ENCODE data around the gene CYP3A5.

Gene CYP3A5

GRCh38 chr7:99669782-99670181, 10.0 kb downstream of the CYP3A5 start:
- no peaks in the 10 kb centered on the region for H3K9me3 ChIP-seq (replicated peaks; ENCODE audit: insufficient read depth, low read length)
- no peaks in the 10 kb centered on the region for H3K79me2 ChIP-seq (ENCODE audit: low read length)
- no peaks in the 10 kb centered on the region for H3K27me3 ChIP-seq (replicated peaks; ENCODE audit: insufficient read depth, low read length)
- H3K9me2 ChIP-seq (replicated peaks; ENCODE audit: insufficient read depth, low read length) = no peaks in the 10 kb centered on the region
- no peak overlapping the region for H3K4me3 ChIP-seq (ENCODE audit: low read length)
- no peaks in the 10 kb centered on the region for H3F3A ChIP-seq (ENCODE audit: insufficient read depth, low read length)
- H3K27ac ChIP-seq (ENCODE audit: low read length) = no peak overlapping the region
- no peaks in the 10 kb centered on the region for H4K20me1 ChIP-seq (ENCODE audit: insufficient read depth, low read length)
- H3K4me1 ChIP-seq (ENCODE audit: low read length) = no peaks in the 10 kb centered on the region
- no peak for TF ChIP-seq CTCF (IDR thresholded peaks at IDR 0.05; ENCODE audit: low read length)
- TF ChIP-seq EZH2phosphoT487 (IDR thresholded peaks at IDR 0.05; ENCODE audit: low read length) = no peak
- TF ChIP-seq EZH2 (optimal IDR thresholded peaks at IDR 0.05; ENCODE audit: low read depth, low read length) = no peak
- H3K36me3 ChIP-seq (replicated peaks; ENCODE audit: insufficient read depth, low read length) = no peaks in the 10 kb centered on the region
- DNase-seq = no peak
- no peak overlapping the region for H3K4me2 ChIP-seq (ENCODE audit: low read depth, low read length)
- H2AFZ ChIP-seq (ENCODE audit: low read length) = no peak overlapping the region
- no peak overlapping the region for H3K9ac ChIP-seq (ENCODE audit: low read length)

GRCh38 chr7:99668541-99668940, 11.3 kb downstream of the CYP3A5 start:
- no peak for DNase-seq

GRCh38 chr7:99667179-99667578, 12.6 kb downstream of the CYP3A5 start:
- H3K27me3 ChIP-seq (replicated peaks; ENCODE audit: insufficient read depth, low read length) = no peaks in the 10 kb centered on the region
- H3K9ac ChIP-seq (ENCODE audit: low read length) = no peak overlapping the region
- H3K36me3 ChIP-seq (replicated peaks; ENCODE audit: insufficient read depth, low read length) = no peaks in the 10 kb centered on the region
- no peak overlapping the region for H3K27ac ChIP-seq (ENCODE audit: low read length)
- DNase-seq = no peak
- H3K4me1 ChIP-seq (ENCODE audit: low read length) = no peaks in the 10 kb centered on the region
- no peak overlapping the region for H3K4me2 ChIP-seq (ENCODE audit: low read depth, low read length)
- no peaks in the 10 kb centered on the region for H4K20me1 ChIP-seq (ENCODE audit: insufficient read depth, low read length)
- no peak overlapping the region for H2AFZ ChIP-seq (ENCODE audit: low read length)
- no peaks in the 10 kb centered on the region for H3K9me2 ChIP-seq (replicated peaks; ENCODE audit: insufficient read depth, low read length)
- H3F3A ChIP-seq (ENCODE audit: insufficient read depth, low read length) = no peaks in the 10 kb centered on the region
- no peaks in the 10 kb centered on the region for H3K9me3 ChIP-seq (replicated peaks; ENCODE audit: insufficient read depth, low read length)
- H3K79me2 ChIP-seq (ENCODE audit: low read length) = no peaks in the 10 kb centered on the region
- TF ChIP-seq CTCF (IDR thresholded peaks at IDR 0.05; ENCODE audit: low read length) (no peak), EZH2phosphoT487 (IDR thresholded peaks at IDR 0.05; ENCODE audit: low read length) (no peak), EZH2 (optimal IDR thresholded peaks at IDR 0.05; ENCODE audit: low read depth, low read length) (no peak)
- no peak overlapping the region for H3K4me3 ChIP-seq (ENCODE audit: low read length)

More at GRCh38 chr7:99668541-99668940, 11.3 kb downstream of the CYP3A5 start:
- H3K27me3 ChIP-seq (replicated peaks; ENCODE audit: insufficient read depth, low read length) = no peaks in the 10 kb centered on the region
- no peaks in the 10 kb centered on the region for H3K79me2 ChIP-seq (ENCODE audit: low read length)
- H3K4me2 ChIP-seq (ENCODE audit: low read depth, low read length) = no peak overlapping the region
- H3K9me2 ChIP-seq (replicated peaks; ENCODE audit: insufficient read depth, low read length) = no peaks in the 10 kb centered on the region
- H3K9me3 ChIP-seq (replicated peaks; ENCODE audit: insufficient read depth, low read length) = no peaks in the 10 kb centered on the region
- H3F3A ChIP-seq (ENCODE audit: insufficient read depth, low read length) = no peaks in the 10 kb centered on the region
- no peak overlapping the region for H2AFZ ChIP-seq (ENCODE audit: low read length)
- H3K4me3 ChIP-seq (ENCODE audit: low read length) = no peak overlapping the region
- TF ChIP-seq CTCF (IDR thresholded peaks at IDR 0.05; ENCODE audit: low read length) (no peak), EZH2phosphoT487 (IDR thresholded peaks at IDR 0.05; ENCODE audit: low read length) (no peak), EZH2 (optimal IDR thresholded peaks at IDR 0.05; ENCODE audit: low read depth, low read length) (no peak)
- H3K9ac ChIP-seq (ENCODE audit: low read length) = no peak overlapping the region
- H4K20me1 ChIP-seq (ENCODE audit: insufficient read depth, low read length) = no peaks in the 10 kb centered on the region
- no peaks in the 10 kb centered on the region for H3K4me1 ChIP-seq (ENCODE audit: low read length)
- H3K36me3 ChIP-seq (replicated peaks; ENCODE audit: insufficient read depth, low read length) = no peaks in the 10 kb centered on the region
- H3K27ac ChIP-seq (ENCODE audit: low read length) = no peak overlapping the region
